ENCODE results near the gene CMKLR1.

The CMKLR1 gene

GRCh38 chr12:108299980-108300696 is 39.0 kb downstream of the CMKLR1 start:
- DNase-seq (ENCODE audit: low spot score): no peak

- DNase-seq (ENCODE audit: low spot score): no peak
These were observed 39.6 kb downstream of the CMKLR1 start for GRCh38 chr12:108299516-108299915.

GRCh38 chr12:108298761-108299275 is 40.3 kb downstream of the CMKLR1 start:
- DNase-seq (ENCODE audit: low spot score): no peak

GRCh38 chr12:108297895-108298760 is 41.0 kb downstream of the CMKLR1 start:
- no peak for DNase-seq (ENCODE audit: low spot score)

GRCh38 chr12:108297424-108297823 is 41.7 kb downstream of the CMKLR1 start:
- DNase-seq (ENCODE audit: low spot score): no peak

- DNase-seq (ENCODE audit: low spot score): no peak
These were observed 42.2 kb downstream of the CMKLR1 start for GRCh38 chr12:108296945-108297344.

GRCh38 chr12:108295641-108296040 is 43.5 kb downstream of the CMKLR1 start:
- DNase-seq (ENCODE audit: low spot score): no peak

GRCh38 chr12:108289350-108290161 is 49.6 kb downstream of the CMKLR1 start:
- DNase-seq (ENCODE audit: low spot score): no peak

- DNase-seq (ENCODE audit: low spot score): no peak
These were observed 51.9 kb downstream of the CMKLR1 start for GRCh38 chr12:108287227-108287626.

GRCh38 chr12:108285016-108285415 is 54.1 kb downstream of the CMKLR1 start:
- no peak for DNase-seq (ENCODE audit: low spot score)

GRCh38 chr12:108284163-108284562 is 54.9 kb downstream of the CMKLR1 start:
- no peak for DNase-seq (ENCODE audit: low spot score)

GRCh38 chr12:108282676-108283075 is 56.4 kb downstream of the CMKLR1 start:
- no peak for DNase-seq (ENCODE audit: low spot score)

- DNase-seq (ENCODE audit: low spot score): no peak
These were observed 57.0 kb downstream of the CMKLR1 start for GRCh38 chr12:108282160-108282559.

GRCh38 chr12:108277613-108278012 is 61.5 kb downstream of the CMKLR1 start:
- DNase-seq (ENCODE audit: low spot score): no peak

- DNase-seq (ENCODE audit: low spot score): no peak
These were observed 65.9 kb downstream of the CMKLR1 start for GRCh38 chr12:108273217-108273616.

GRCh38 chr12:108271951-108272872 is 66.9 kb downstream of the CMKLR1 start:
- DNase-seq (ENCODE audit: low spot score): no peak

GRCh38 chr12:108270849-108271143 is 68.3 kb downstream of the CMKLR1 start:
- DNase-seq (ENCODE audit: low spot score): no peak

- no peak for DNase-seq (ENCODE audit: low spot score)
These were observed 68.9 kb downstream of the CMKLR1 start for GRCh38 chr12:108270035-108270848.

- no peak for DNase-seq (ENCODE audit: low spot score)
These were observed 69.9 kb downstream of the CMKLR1 start for GRCh38 chr12:108269224-108269623.

GRCh38 chr12:108268397-108268796 is 70.7 kb downstream of the CMKLR1 start:
- DNase-seq (ENCODE audit: low spot score): no peak
